Upper lobe of left lung (tissue), 4 donors: ENCODE measurements around the gene NAA11.

Experiments
- POLR2A ChIP-seq, 4 donors: fragments of 450-650 bp; IDR thresholded peaks; one replicate each; pipeline ENCODE4 v1.5.1; 2016 to 2017; ENCODE audit warnings: antibody characterized with exemption in 4 of 4, mild to moderate bottlenecking in 2 of 4
- POLR2AphosphoS5 ChIP-seq, 2 donors: sonication (generic); formaldehyde crosslinking; IDR thresholded peaks; one replicate each; pipeline ENCODE4 v1.5.1; 2017; ENCODE audit warnings: antibody characterized with exemption in 2 of 2
- TF ChIP-seq, protein P1 (sequence below), 6 experiments: fragments of 450-650 bp in 4 of 6; fragments of 200-600 bp in 2 of 6; sonication (generic) in 2 of 6; IDR thresholded peaks; one replicate each; pipeline ENCODE4 v1.5.1; 2016 to 2019; ENCODE audit warnings: antibody characterized with exemption in 6 of 6

- TF ChIP-seq POLR2AphosphoS5 (IDR thresholded peaks at IDR 0.05) (no peak), POLR2A (IDR thresholded peaks at IDR 0.05) (no peak)
- TF ChIP-seq, protein P1, sequence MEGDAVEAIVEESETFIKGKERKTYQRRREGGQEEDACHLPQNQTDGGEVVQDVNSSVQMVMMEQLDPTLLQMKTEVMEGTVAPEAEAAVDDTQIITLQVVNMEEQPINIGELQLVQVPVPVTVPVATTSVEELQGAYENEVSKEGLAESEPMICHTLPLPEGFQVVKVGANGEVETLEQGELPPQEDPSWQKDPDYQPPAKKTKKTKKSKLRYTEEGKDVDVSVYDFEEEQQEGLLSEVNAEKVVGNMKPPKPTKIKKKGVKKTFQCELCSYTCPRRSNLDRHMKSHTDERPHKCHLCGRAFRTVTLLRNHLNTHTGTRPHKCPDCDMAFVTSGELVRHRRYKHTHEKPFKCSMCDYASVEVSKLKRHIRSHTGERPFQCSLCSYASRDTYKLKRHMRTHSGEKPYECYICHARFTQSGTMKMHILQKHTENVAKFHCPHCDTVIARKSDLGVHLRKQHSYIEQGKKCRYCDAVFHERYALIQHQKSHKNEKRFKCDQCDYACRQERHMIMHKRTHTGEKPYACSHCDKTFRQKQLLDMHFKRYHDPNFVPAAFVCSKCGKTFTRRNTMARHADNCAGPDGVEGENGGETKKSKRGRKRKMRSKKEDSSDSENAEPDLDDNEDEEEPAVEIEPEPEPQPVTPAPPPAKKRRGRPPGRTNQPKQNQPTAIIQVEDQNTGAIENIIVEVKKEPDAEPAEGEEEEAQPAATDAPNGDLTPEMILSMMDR (IDR thresholded peaks at IDR 0.05) = no peak
Measured at GRCh38 chr4:79267671-79268070, 58.2 kb downstream of the NAA11 start.
